ENCODE results near the gene NECAB2.

DNA sequence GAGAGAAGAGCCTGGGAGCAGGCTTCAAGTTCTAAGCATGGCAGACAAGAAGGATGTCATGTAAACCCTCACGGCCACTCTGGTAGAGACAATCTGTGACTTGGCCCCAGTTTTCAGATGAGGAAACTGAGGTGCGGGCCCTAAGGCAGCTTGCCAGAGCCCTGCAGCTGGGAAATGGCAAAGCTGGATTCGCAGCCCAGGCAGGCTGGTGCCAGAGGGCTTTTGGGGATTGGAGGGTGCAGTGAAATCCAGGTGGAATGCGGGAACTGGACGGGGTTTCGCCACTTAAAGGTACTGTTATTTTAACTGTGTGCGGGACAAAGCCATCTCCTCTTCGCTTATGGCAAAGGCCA, 15.5 kb upstream of the NECAB2 start:
- TF ChIP-seq, protein P1, sequence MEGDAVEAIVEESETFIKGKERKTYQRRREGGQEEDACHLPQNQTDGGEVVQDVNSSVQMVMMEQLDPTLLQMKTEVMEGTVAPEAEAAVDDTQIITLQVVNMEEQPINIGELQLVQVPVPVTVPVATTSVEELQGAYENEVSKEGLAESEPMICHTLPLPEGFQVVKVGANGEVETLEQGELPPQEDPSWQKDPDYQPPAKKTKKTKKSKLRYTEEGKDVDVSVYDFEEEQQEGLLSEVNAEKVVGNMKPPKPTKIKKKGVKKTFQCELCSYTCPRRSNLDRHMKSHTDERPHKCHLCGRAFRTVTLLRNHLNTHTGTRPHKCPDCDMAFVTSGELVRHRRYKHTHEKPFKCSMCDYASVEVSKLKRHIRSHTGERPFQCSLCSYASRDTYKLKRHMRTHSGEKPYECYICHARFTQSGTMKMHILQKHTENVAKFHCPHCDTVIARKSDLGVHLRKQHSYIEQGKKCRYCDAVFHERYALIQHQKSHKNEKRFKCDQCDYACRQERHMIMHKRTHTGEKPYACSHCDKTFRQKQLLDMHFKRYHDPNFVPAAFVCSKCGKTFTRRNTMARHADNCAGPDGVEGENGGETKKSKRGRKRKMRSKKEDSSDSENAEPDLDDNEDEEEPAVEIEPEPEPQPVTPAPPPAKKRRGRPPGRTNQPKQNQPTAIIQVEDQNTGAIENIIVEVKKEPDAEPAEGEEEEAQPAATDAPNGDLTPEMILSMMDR (IDR thresholded peaks at IDR 0.05; ENCODE audit: low read length), result no peak
- TF ChIP-seq EZH2 (optimal IDR thresholded peaks at IDR 0.05; ENCODE audit: low read depth, low read length) (no peak), EZH2phosphoT487 (IDR thresholded peaks at IDR 0.05; ENCODE audit: low read length) (no peak)
